ENCODE results near the gene DNAH1. TPM values are rescaled to one million over a fixed set of nuclear protein-coding genes. Genes with fewer than 3 reads are reported as not detected.

DNAH1 gene
- total RNA-seq, 1 experiment from 2014 or later: 5.5 TPM

DNA sequence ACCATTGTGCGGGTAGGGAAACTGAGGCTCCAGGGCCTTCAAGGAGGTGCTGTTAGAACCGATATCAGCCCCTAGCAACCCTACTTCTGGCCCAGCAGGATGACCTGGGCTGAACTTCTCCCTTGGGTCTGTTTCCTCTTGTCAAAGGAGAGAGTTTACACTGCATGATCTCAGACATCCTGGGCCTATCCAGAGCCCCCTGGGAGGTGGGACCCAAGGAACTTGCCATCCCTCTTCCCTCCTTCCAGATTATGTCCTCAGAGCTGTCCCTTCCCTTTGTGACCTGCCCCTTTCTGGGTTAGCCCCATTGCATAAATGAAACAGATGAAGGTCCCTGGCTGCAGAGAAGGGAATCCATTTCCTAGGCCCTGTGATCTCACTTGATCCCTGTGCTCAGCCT lies 12.3 kb upstream of the DNAH1 start:
- H3K4me3 ChIP-seq (replicated peaks in 1 of 2; ENCODE audit: low read depth in 1 of 2, low read length in 2 of 2): no peak overlapping the region
- H3K27ac ChIP-seq (ENCODE audit: low read depth, low read length): no peak overlapping the region
- ATAC-seq: no peak
- TF ChIP-seq, protein P1, sequence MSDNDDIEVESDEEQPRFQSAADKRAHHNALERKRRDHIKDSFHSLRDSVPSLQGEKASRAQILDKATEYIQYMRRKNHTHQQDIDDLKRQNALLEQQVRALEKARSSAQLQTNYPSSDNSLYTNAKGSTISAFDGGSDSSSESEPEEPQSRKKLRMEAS (IDR thresholded peaks at IDR 0.05): no peak
- TF ChIP-seq SIN3A (IDR thresholded peaks at IDR 0.05; ENCODE audit: low read depth): no peak
- TF ChIP-seq EZH2 (IDR thresholded peaks at IDR 0.05): no peak
- no peak for TF ChIP-seq EGR1 (IDR thresholded peaks at IDR 0.05; ENCODE audit: low read depth)
- TF ChIP-seq POLR2A (IDR thresholded peaks at IDR 0.05; ENCODE audit: borderline replicate concordance, extremely low read depth, insufficient read depth, insufficient read length): no peak
- no peak for TF ChIP-seq TCF7L2 (IDR thresholded peaks at IDR 0.05; ENCODE audit: borderline replicate concordance, extremely low read depth, insufficient read depth, insufficient read length)
- no peak for TF ChIP-seq FOSL1 (IDR thresholded peaks at IDR 0.05; ENCODE audit: low read depth)
- TF ChIP-seq SP1 (IDR thresholded peaks at IDR 0.05; ENCODE audit: low read depth): no peak
- no peak for TF ChIP-seq ELF1 (IDR thresholded peaks at IDR 0.05; ENCODE audit: borderline replicate concordance, low read depth)
- no peaks in the 10 kb centered on the region for H3K27me3 ChIP-seq (ENCODE audit: insufficient read depth, low read length)
- H3K79me2 ChIP-seq (ENCODE audit: insufficient read depth, low read length): no peaks in the 10 kb centered on the region
- no peaks in the 10 kb centered on the region for H3K9me3 ChIP-seq (ENCODE audit: control insufficient read depth in 1 of 2, insufficient read depth in 1 of 2, low read depth in 1 of 2, low read length in 2 of 2)
- POLR2A ChIA-PET: no interaction called here
- peaks cover 0 to 14% of the 10 kb centered on the region in 2 experiments; a peak in 2 of 4 replicates for H3K4me1 ChIP-seq (ENCODE audit: control insufficient read depth in 1 of 2, insufficient read depth in 2 of 2, low read length in 2 of 2)
- RAD21 ChIA-PET (ENCODE audit: low non-redundant PET in 1 of 2, low total read pairs in 2 of 2, uncharacterized antibody in 2 of 2, unreplicated experiment in 2 of 2): no interaction called here
- no peak overlapping the region for H3K9ac ChIP-seq (ENCODE audit: low read length)
- H2AFZ ChIP-seq (ENCODE audit: low read depth, low read length, poor library complexity, severe bottlenecking): no peak overlapping the region
- no peaks in the 10 kb centered on the region for H3K36me3 ChIP-seq (ENCODE audit: control insufficient read depth in 1 of 2, insufficient read depth in 2 of 2, low read length in 2 of 2)
- CTCF ChIA-PET: no interaction called here
- no TSS peak for BruUV-seq (replicated peaks)
- no peak for DNase-seq (ENCODE audit: low read depth, low spot score)
- intact Hi-C loops (cut with micrococcal nuclease): no loop called here
- no peak overlapping the region for H3K4me2 ChIP-seq (ENCODE audit: low read length)
- no peaks in the 10 kb centered on the region for H3K9me2 ChIP-seq (ENCODE audit: insufficient read depth)
- H4K20me1 ChIP-seq (ENCODE audit: insufficient read depth): no peaks in the 10 kb centered on the region

DNA sequence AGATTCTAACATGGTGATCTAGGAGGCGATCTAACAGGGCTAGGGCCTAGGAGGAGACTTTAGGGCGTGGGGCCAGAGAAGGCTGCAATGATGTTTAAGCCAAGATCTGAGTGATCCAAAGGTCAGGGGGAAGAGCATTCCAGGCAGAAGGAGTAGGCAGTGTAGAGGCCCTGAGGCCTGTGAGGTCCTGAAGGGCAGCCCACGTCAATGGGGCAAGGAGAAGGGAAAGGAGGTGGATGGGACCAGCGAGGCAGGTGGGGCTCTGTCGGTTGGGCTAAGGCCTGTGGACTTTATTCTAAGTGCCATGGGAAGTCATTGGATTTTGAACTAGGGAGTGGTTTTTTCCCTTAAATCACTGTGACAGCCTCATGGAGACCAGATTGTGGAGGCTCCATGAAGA lies 10.2 kb upstream of the DNAH1 start:
- Histone ChIP-seq H3K27ac (ENCODE audit: low read depth, low read length) (no peak overlapping the region), H3K36me3 (ENCODE audit: control insufficient read depth in 1 of 2, insufficient read depth in 2 of 2, low read length in 2 of 2) (no peaks in the 10 kb centered on the region), H3K9me3 (ENCODE audit: control insufficient read depth in 1 of 2, insufficient read depth in 1 of 2, low read depth in 1 of 2, low read length in 2 of 2) (no peaks in the 10 kb centered on the region), H3K79me2 (ENCODE audit: insufficient read depth, low read length) (no peaks in the 10 kb centered on the region), H4K20me1 (ENCODE audit: insufficient read depth) (no peaks in the 10 kb centered on the region), H3K4me3 (replicated peaks in 1 of 2; ENCODE audit: low read depth in 1 of 2, low read length in 2 of 2) (no peak overlapping the region), H3K9me2 (ENCODE audit: insufficient read depth) (no peaks in the 10 kb centered on the region), H3K4me2 (ENCODE audit: low read length) (no peak overlapping the region), H2AFZ (ENCODE audit: low read depth, low read length, poor library complexity, severe bottlenecking) (no peak overlapping the region), H3K9ac (ENCODE audit: low read length) (no peak overlapping the region), H3K4me1 (ENCODE audit: control insufficient read depth in 1 of 2, insufficient read depth in 2 of 2, low read length in 2 of 2) (peaks cover 0 to under 1% of the 10 kb centered on the region in 2 experiments; a peak in 1 of 4 replicates), H3K27me3 (ENCODE audit: insufficient read depth, low read length) (no peaks in the 10 kb centered on the region)
- BruUV-seq (replicated peaks): no TSS peak
- POLR2A ChIA-PET: no interaction called here
- CTCF ChIA-PET: no interaction called here
- no peak for DNase-seq (ENCODE audit: low read depth, low spot score)
- TF ChIP-seq EGR1 (IDR thresholded peaks at IDR 0.05; ENCODE audit: low read depth) (no peak), EZH2 (IDR thresholded peaks at IDR 0.05) (no peak)
- TF ChIP-seq, protein P2, sequence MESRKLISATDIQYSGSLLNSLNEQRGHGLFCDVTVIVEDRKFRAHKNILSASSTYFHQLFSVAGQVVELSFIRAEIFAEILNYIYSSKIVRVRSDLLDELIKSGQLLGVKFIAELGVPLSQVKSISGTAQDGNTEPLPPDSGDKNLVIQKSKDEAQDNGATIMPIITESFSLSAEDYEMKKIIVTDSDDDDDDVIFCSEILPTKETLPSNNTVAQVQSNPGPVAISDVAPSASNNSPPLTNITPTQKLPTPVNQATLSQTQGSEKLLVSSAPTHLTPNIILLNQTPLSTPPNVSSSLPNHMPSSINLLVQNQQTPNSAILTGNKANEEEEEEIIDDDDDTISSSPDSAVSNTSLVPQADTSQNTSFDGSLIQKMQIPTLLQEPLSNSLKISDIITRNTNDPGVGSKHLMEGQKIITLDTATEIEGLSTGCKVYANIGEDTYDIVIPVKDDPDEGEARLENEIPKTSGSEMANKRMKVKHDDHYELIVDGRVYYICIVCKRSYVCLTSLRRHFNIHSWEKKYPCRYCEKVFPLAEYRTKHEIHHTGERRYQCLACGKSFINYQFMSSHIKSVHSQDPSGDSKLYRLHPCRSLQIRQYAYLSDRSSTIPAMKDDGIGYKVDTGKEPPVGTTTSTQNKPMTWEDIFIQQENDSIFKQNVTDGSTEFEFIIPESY (IDR thresholded peaks at IDR 0.05; ENCODE audit: extremely low read depth, insufficient replicate concordance, low read length): no peak
- RAD21 ChIA-PET (ENCODE audit: low non-redundant PET in 1 of 2, low total read pairs in 2 of 2, uncharacterized antibody in 2 of 2, unreplicated experiment in 2 of 2): no interaction called here
- ATAC-seq: no peak
- intact Hi-C loops (cut with micrococcal nuclease): no loop called here
